Ishikawa (cell line): ENCODE data around the gene GALNT1.

Source experiments
- CEBPB ChIP-seq: IDR thresholded peaks from 2 replicates; pipeline ENCODE4 v1.6.1; 2012
- CREB1 ChIP-seq: IDR thresholded peaks from 2 replicates; pipeline ENCODE4 v1.6.1; 2012; ENCODE audit warnings: low read depth
- EGR1 ChIP-seq: IDR thresholded peaks from 2 replicates; pipeline ENCODE4 v1.6.1; 2012
- EP300 ChIP-seq: IDR thresholded peaks from 2 replicates; pipeline ENCODE4 v1.6.1; 2012; ENCODE audit warnings: borderline replicate concordance
- FOXM1 ChIP-seq: IDR thresholded peaks from 2 replicates; pipeline ENCODE4 v1.6.1; 2012; ENCODE audit warnings: low read depth, borderline replicate concordance
- MAX ChIP-seq: IDR thresholded peaks from 2 replicates; pipeline ENCODE4 v1.6.1; 2012
- NFIC ChIP-seq: IDR thresholded peaks from 2 replicates; pipeline ENCODE4 v1.6.1; 2012
- RAD21 ChIP-seq: IDR thresholded peaks from 2 replicates; pipeline ENCODE4 v1.6.1; 2012; ENCODE audit warnings: low read depth
- REST ChIP-seq: IDR thresholded peaks from 2 replicates; pipeline ENCODE4 v1.6.1; 2012; ENCODE audit warnings: low read depth, mild to moderate bottlenecking
- TAF1 ChIP-seq: IDR thresholded peaks from 2 replicates; pipeline ENCODE4 v1.6.1; 2012; ENCODE audit warnings: low read depth, mild to moderate bottlenecking
- TCF12 ChIP-seq: IDR thresholded peaks from 2 replicates; pipeline ENCODE4 v1.6.1; 2012; ENCODE audit warnings: low read depth
- YY1 ChIP-seq: IDR thresholded peaks from 2 replicates; pipeline ENCODE4 v1.6.1; 2012; ENCODE audit warnings: low read depth
- ZBTB7A ChIP-seq: IDR thresholded peaks from 2 replicates; pipeline ENCODE4 v1.6.1; 2012; ENCODE audit warnings: low read depth
- TF ChIP-seq, protein P1 (sequence below): IDR thresholded peaks from 2 replicates; pipeline ENCODE4 v1.6.1; 2012

DNA sequence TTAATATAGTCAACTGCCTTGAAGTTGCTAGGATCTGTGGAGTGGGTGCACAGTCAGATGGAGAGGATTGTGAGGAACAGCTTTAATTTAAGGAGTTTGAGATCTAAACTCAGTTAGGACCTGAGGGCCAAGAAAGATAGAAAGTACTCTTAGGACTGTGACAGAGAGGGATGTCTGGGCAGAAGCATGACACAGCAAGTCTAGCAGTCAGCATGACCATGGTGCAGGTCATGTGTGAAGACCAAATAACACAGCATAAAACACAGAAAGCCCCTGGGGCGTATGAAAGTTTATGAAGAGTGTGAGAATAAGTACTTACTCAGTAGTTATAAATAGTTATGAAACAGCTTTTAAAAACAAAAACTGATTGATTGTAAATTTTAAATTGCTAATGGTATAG is 107.2 kb downstream of the GALNT1 start:
- TF ChIP-seq TAF1, result no peak
- no peak for TF ChIP-seq MAX
- TF ChIP-seq TCF12, result no peak
- TF ChIP-seq CEBPB, result no peak
- no peak for TF ChIP-seq RAD21
- TF ChIP-seq, protein P1, sequence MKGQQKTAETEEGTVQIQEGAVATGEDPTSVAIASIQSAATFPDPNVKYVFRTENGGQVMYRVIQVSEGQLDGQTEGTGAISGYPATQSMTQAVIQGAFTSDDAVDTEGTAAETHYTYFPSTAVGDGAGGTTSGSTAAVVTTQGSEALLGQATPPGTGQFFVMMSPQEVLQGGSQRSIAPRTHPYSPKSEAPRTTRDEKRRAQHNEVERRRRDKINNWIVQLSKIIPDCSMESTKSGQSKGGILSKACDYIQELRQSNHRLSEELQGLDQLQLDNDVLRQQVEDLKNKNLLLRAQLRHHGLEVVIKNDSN, result no peak
- no peak for TF ChIP-seq REST
- no peak for TF ChIP-seq EGR1
- no peak for TF ChIP-seq YY1
- no peak for TF ChIP-seq NFIC
- TF ChIP-seq EP300, result no peak
- TF ChIP-seq ZBTB7A, result no peak
- TF ChIP-seq FOXM1, result no peak
- TF ChIP-seq CREB1, result no peak
